Renal cortical epithelial cell (primary cell): ENCODE results near the gene C5orf58. TPM values are rescaled to one million over a fixed set of nuclear protein-coding genes. Genes with fewer than 3 reads are reported as not detected.

Source experiments
- DNase-seq: peaks from one replicate; pipeline ENCODE4 v3.0.0-alpha.2; 2011; ENCODE audit warnings: low read depth
- total RNA-seq: library from RNA; depleted of rRNA; stranded (reverse); fragments of >200 nt; gene quantifications from 2 replicates; pipeline ENCODE4 v1.2.3, GENCODE V29; 2014

C5orf58 gene
- total RNA-seq, 1 donor from 2014 or later, result not detected

GRCh38 chr5:170280011-170280493 lies 47.3 kb downstream of the C5orf58 start:
- DNase-seq, result no peak

GRCh38 chr5:170283296-170283695 lies 50.5 kb downstream of the C5orf58 start:
- no peak for DNase-seq

- DNase-seq, result no peak
These were observed 51.4 kb downstream of the C5orf58 start for GRCh38 chr5:170284231-170284630.

- DNase-seq, result no peak
These were observed 52.4 kb downstream of the C5orf58 start for GRCh38 chr5:170285181-170285580.

GRCh38 chr5:170286386-170286925 lies 53.7 kb downstream of the C5orf58 start:
- DNase-seq, result no peak

GRCh38 chr5:170287532-170287931 lies 54.7 kb downstream of the C5orf58 start:
- DNase-seq, result no peak

GRCh38 chr5:170288151-170288550 lies 55.4 kb downstream of the C5orf58 start:
- DNase-seq, result no peak

- no peak for DNase-seq
These were observed 55.8 kb downstream of the C5orf58 start for GRCh38 chr5:170288551-170288950.

- no peak for DNase-seq
These were observed 56.3 kb downstream of the C5orf58 start for GRCh38 chr5:170289121-170289520.

- no peak for DNase-seq
These were observed 57.0 kb downstream of the C5orf58 start for GRCh38 chr5:170289764-170290163.

- DNase-seq, result no peak
These were observed 57.7 kb downstream of the C5orf58 start for GRCh38 chr5:170290498-170290897.

GRCh38 chr5:170292179-170293104 lies 59.7 kb downstream of the C5orf58 start:
- DNase-seq, result no peak

GRCh38 chr5:170293273-170293672 lies 60.5 kb downstream of the C5orf58 start:
- DNase-seq, result no peak

- DNase-seq, result no peak
These were observed 61.3 kb downstream of the C5orf58 start for GRCh38 chr5:170294057-170294456.

- DNase-seq, result no peak
These were observed 61.8 kb downstream of the C5orf58 start for GRCh38 chr5:170294556-170294955.

Other genes with a start within 250 kb of the C5orf58 start
- not detected in 2 replicates for gene FOXI1, start 127.1 kb upstream of the C5orf58 start, total RNA-seq
- gene LCP2, start 64.8 kb downstream of the C5orf58 start, total RNA-seq, result not detected in 2 replicates
- gene KCNMB1, start 156.4 kb downstream of the C5orf58 start, total RNA-seq, result not detected in 2 replicates